GM12878 (cell line): ENCODE measurements around the gene PATE4. TPM values are rescaled to one million over a fixed set of nuclear protein-coding genes. Genes with fewer than 3 reads are reported as not detected.

ENCODE experiments used
- ATAC-seq: fragments of 200-7000 bp; cut with Tn5 transposase; 3 replicates; pipeline ENCODE4 v1.9.1; 2020; ENCODE audit warnings: mild to moderate bottlenecking, moderate library complexity
- BruUV-seq: library from RNA; stranded (reverse); fragments of 400-500 nt; replicated peaks from 2 replicates; lab custom pipeline; 2021; lab: Mats Ljungman, UMichigan
- CTCF ChIA-PET: fragments of 300-600 bp; sonication (Branson Sonifier 250); formaldehyde crosslinking; extraction: SDS; loops from one replicate; lab custom pipeline; 2021; ENCODE audit warnings: inconsistent platforms; lab: Yijun Ruan, JAX
- POLR2A ChIA-PET: fragments of 350-600 bp; formaldehyde crosslinking; extraction: SDS; loops from one replicate; lab custom pipeline; 2021; ENCODE audit warnings: inconsistent platforms; lab: Charles Lee
- RAD21 ChIA-PET: fragments of 300-600 bp; sonication (Branson Sonifier 250); formaldehyde crosslinking; loops from one replicate; lab custom pipeline; 2023; ENCODE audit warnings: antibody characterized with exemption; ENCODE audit not compliant: unreplicated experiment; lab: Charles Lee
- SMC1A ChIA-PET: fragments of 300-600 bp; sonication (Branson Sonifier 250); formaldehyde crosslinking; loops from one replicate; lab custom pipeline; 2023; ENCODE audit not compliant: unreplicated experiment, uncharacterized antibody; lab: Charles Lee
- DNase-seq: peaks from one replicate; pipeline ENCODE4 v3.0.0-alpha.2; 2011; ENCODE audit warnings: low read depth, low spot score
- FAIRE-seq: peaks from 3 replicates; lab custom pipeline; 2011; peaks lifted over from hg19 to GRCh38; lab: Jason Lieb, UNC
- H2AFZ ChIP-seq: 2 replicates; pipeline ENCODE4 v1.6.0; 2011; ENCODE audit warnings: low read depth, low read length, control low read depth; ENCODE audit not compliant: control insufficient read depth
- H3K27ac ChIP-seq: 2 replicates; pipeline ENCODE4 v1.5.1; 2011; ENCODE audit warnings: control low read depth; ENCODE audit not compliant: control insufficient read depth, insufficient read depth
- H3K27me3 ChIP-seq, 2 experiments: replicated peaks in 1 of 2; 2 replicates each; pipeline versions ENCODE4 v1.6.0 to v1.6.1; 2011; ENCODE audit warnings: low read length in 1 of 2; ENCODE audit not compliant: control insufficient read depth in 2 of 2, insufficient read depth in 2 of 2
- H3K36me3 ChIP-seq, 2 experiments: 2 replicates each; pipeline ENCODE4 v1.5.1; 2011; ENCODE audit warnings: low read length in 1 of 2; ENCODE audit not compliant: control insufficient read depth in 2 of 2, insufficient read depth in 2 of 2
- H3K4me1 ChIP-seq: 2 replicates; pipeline ENCODE4 v1.6.1; 2011; ENCODE audit warnings: mild to moderate bottlenecking, low read length, moderate library complexity, mixed read lengths; ENCODE audit not compliant: control insufficient read depth, insufficient read depth
- H3K4me2 ChIP-seq: 2 replicates; pipeline ENCODE4 v1.6.0; 2011; ENCODE audit warnings: control low read depth; ENCODE audit not compliant: control insufficient read depth, insufficient read depth
- H3K4me3 ChIP-seq: fragments of 200-600 bp; sonication (generic); 2 replicates; pipeline ENCODE4 v1.5.1; 2016
- H3K79me2 ChIP-seq: 2 replicates; pipeline ENCODE4 v1.6.0; 2011; ENCODE audit warnings: low read length; ENCODE audit not compliant: control insufficient read depth, insufficient read depth
- H3K9ac ChIP-seq: 2 replicates; pipeline ENCODE4 v1.8.0; 2011; ENCODE audit warnings: low read length, control low read depth, mixed read lengths; ENCODE audit not compliant: control insufficient read depth, insufficient read depth
- H3K9me3 ChIP-seq: replicated peaks from 3 replicates; pipeline ENCODE4 v1.5.1; 2011; ENCODE audit warnings: mild to moderate bottlenecking, low read length; ENCODE audit not compliant: control insufficient read depth, insufficient read depth
- H4K20me1 ChIP-seq: 2 replicates; pipeline ENCODE4 v1.6.0; 2011; ENCODE audit not compliant: control insufficient read depth, insufficient read depth
- CEBPZ ChIP-seq: fragments of 150-350 bp; IDR thresholded peaks from 2 replicates; pipeline ENCODE4 v1.6.1; 2016; ENCODE audit warnings: low read depth, low read length
- CHD4 ChIP-seq: fragments of 200-600 bp; sonication (generic); IDR thresholded peaks from 2 replicates; pipeline ENCODE4 v1.6.1; 2016; ENCODE audit warnings: mild to moderate bottlenecking
- HDAC2 ChIP-seq: fragments of 200-600 bp; sonication (generic); IDR thresholded peaks from 2 replicates; pipeline ENCODE4 v1.6.1; 2017
- KLF5 ChIP-seq: fragments of 450-650 bp; IDR thresholded peaks from 2 replicates; pipeline ENCODE4 v1.6.1; 2014; ENCODE audit warnings: mild to moderate bottlenecking; ENCODE audit not compliant: partially characterized antibody
- LARP7 ChIP-seq: fragments of 450-650 bp; IDR thresholded peaks from 2 replicates; pipeline ENCODE4 v1.6.1; 2017; ENCODE audit warnings: mild to moderate bottlenecking
- MEF2A ChIP-seq: IDR thresholded peaks from 2 replicates; pipeline ENCODE4 v1.6.1; 2011; ENCODE audit warnings: low read depth, mild to moderate bottlenecking, low read length, moderate library complexity; ENCODE audit not compliant: insufficient read depth
- NR2C1 ChIP-seq: fragments of 450-650 bp; IDR thresholded peaks from 2 replicates; pipeline ENCODE4 v1.6.1; 2017; ENCODE audit warnings: antibody characterized with exemption, mild to moderate bottlenecking, moderate library complexity
- RAD21 ChIP-seq: IDR thresholded peaks from 2 replicates; pipeline ENCODE4 v1.6.1; 2011; ENCODE audit warnings: mild to moderate bottlenecking, low read depth, low read length, moderate library complexity; ENCODE audit not compliant: insufficient read depth
- TCF12 ChIP-seq: IDR thresholded peaks from 2 replicates; pipeline ENCODE4 v1.6.1; 2011; ENCODE audit warnings: low read depth, mild to moderate bottlenecking, low read length
- USF1 ChIP-seq: IDR thresholded peaks from 2 replicates; pipeline ENCODE4 v1.6.1; 2011; ENCODE audit warnings: borderline replicate concordance, low read depth, mild to moderate bottlenecking, moderate library complexity, mixed read lengths, low read length; ENCODE audit not compliant: insufficient read depth; ENCODE audit errors: extremely low read length
- ZNF384 ChIP-seq: IDR thresholded peaks from 2 replicates; pipeline ENCODE4 v1.6.1; 2012; ENCODE audit warnings: low read depth, mild to moderate bottlenecking, low read length, improper control_type of control experiment, borderline replicate concordance
- WGBS: methylation state at CpG from one replicate; pipeline ENCODE4 v1.1.6; 2016; ENCODE audit warnings: low lambda C conversion rate; ENCODE audit not compliant: insufficient replicate concordance, insufficient coverage; ENCODE audit errors: missing lambda C conversion rate; 5-methylcytosine and 5-hydroxymethylcytosine counted together
- in situ Hi-C: fragments of 300-500 bp; cut with MboI; formaldehyde crosslinking; loops from 9 replicates; pipeline ENCODE4 v1.14.3; 2018; ENCODE audit warnings: mixed read lengths
- intact Hi-C: fragments of 100-400 bp; cut with micrococcal nuclease; formaldehyde crosslinking; loops from one replicate; pipeline ENCODE4 v1.14.2; 2022; ENCODE audit not compliant: unreplicated experiment
- polyA plus RNA-seq, 11 experiments: library from polyadenylated mRNA; depleted of rRNA in 4 of 11; unstranded in 6 of 11; stranded (reverse) in 5 of 11; fragments of >200 nt; fragmentation: Nextera tagmentation in 4 of 11; fragmentation: Illumina TruSeq in 1 of 11; extraction: Ambion mirVana in 4 of 11; extraction: Trizol in 1 of 11; gene quantifications; 1 replicate in 1 of 11; 2 replicates in 10 of 11; pipeline versions ENCODE4 v1.2.1 to v1.2.3, GENCODE V29; 2011 to 2016; ENCODE audit warnings: inconsistent platforms in 2 of 11, missing spikeins in 2 of 11, low read depth in 1 of 11
- total RNA-seq, 4 experiments: library from RNA; depleted of rRNA in 3 of 4; stranded (reverse); fragments of >200 nt in 3 of 4; fragmentation: Illumina TruSeq in 1 of 4; extraction: Trizol in 1 of 4; gene quantifications; 2 replicates each; pipeline versions ENCODE4 v1.2.1 to v1.2.3, GENCODE V29; 2013 to 2021

The PATE4 gene
- total and polyA plus RNA-seq, 10 of the 15 experiments (the other 5 are each of a cell fraction or from before 2014, with no cell fraction given), result 0.17 TPM; not detected in 9

GRCh38 chr11:125784678-125785077 lies 48.4 kb upstream of the PATE4 start:
- no TSS peak for BruUV-seq
- no peaks in the 10 kb centered on the region for H4K20me1 ChIP-seq
- POLR2A ChIA-PET, result no interaction called here
- RAD21 ChIA-PET, result no interaction called here
- H3K79me2 ChIP-seq, result no peaks in the 10 kb centered on the region
- no peaks in the 10 kb centered on the region for H3K36me3 ChIP-seq
- CTCF ChIA-PET, result no interaction called here
- FAIRE-seq (no peak), ATAC-seq (no peak), DNase-seq (no peak)
- H3K27ac ChIP-seq, result no peak overlapping the region
- no peak for TF ChIP-seq CEBPZ
- TF ChIP-seq LARP7, result no peak
- no peak for TF ChIP-seq MEF2A
- no peaks in the 10 kb centered on the region for H3K27me3 ChIP-seq
- H2AFZ ChIP-seq, result no peak overlapping the region
- no peak overlapping the region for H3K9ac ChIP-seq
- no peak overlapping the region for H3K4me3 ChIP-seq
- no peaks in the 10 kb centered on the region for H3K9me3 ChIP-seq
- WGBS, result 11% methylated on average over 2 of the region's 2 CpGs
- SMC1A ChIA-PET, result no interaction called here
- no peaks in the 10 kb centered on the region for H3K4me1 ChIP-seq
- intact Hi-C loops, result no loop called here
- H3K4me2 ChIP-seq, result no peak overlapping the region
- in situ Hi-C loops, result no loop called here

DNA sequence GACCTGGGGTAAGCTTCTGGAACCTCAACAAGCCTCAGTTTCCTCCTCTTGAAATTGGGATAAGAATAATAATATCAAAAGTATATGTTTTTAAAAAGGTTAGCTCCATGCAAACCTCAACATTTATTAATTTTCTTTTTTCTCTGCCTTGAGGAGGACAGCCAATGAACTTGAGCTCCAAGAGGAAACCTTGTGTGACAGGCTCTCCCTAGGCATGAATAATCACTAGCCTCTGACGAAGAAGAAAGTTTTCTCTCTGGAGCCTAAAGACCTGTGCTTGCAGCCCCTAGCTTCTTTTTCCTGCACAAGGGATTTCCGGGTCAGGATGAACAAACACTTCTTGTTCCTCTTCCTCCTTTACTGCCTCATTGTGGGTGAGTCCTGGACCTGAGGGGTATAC lies 45.3 kb upstream of the PATE4 start, which contains the start of gene PATE3:
TSS of gene PATE3 (plus strand) at position 301 of the 400 bp plus-strand sequence. CDS start at position 326, 25 bp downstream.
- no peaks in the 10 kb centered on the region for H3K27me3 ChIP-seq
- ChIA-PET POLR2A (no interaction called here), RAD21 (no interaction called here), SMC1A (no interaction called here), CTCF (no interaction called here)
- no peaks in the 10 kb centered on the region for H3K4me1 ChIP-seq
- H3K79me2 ChIP-seq, result no peaks in the 10 kb centered on the region
- H3K9me3 ChIP-seq, result no peaks in the 10 kb centered on the region
- H3K27ac ChIP-seq, result no peak within 1 kb of the TSS
- intact Hi-C loops, result no loop called here
- H3K4me3 ChIP-seq, result no peak within 1 kb of the TSS
- 0% methylated on average over 2 of the region's 2 CpGs for WGBS
- no peaks in the 10 kb centered on the region for H3K36me3 ChIP-seq
- in situ Hi-C loops, result no loop called here
- BruUV-seq, result no TSS peak
- TF ChIP-seq KLF5, result no peak
- no peak for TF ChIP-seq TCF12
- TF ChIP-seq NR2C1, result no peak
- no peak for TF ChIP-seq CHD4
- TF ChIP-seq RAD21, result no peak
- TF ChIP-seq HDAC2, result no peak
- no peak for TF ChIP-seq ZNF384
- no peak for TF ChIP-seq USF1
- ATAC-seq, result no peak
- H3K4me2 ChIP-seq, result no peak within 1 kb of the TSS
- H2AFZ ChIP-seq, result no peak within 1 kb of the TSS
- no peak for FAIRE-seq
- H4K20me1 ChIP-seq, result no peaks in the 10 kb centered on the region
- H3K9ac ChIP-seq, result no peak within 1 kb of the TSS
- no peak for DNase-seq
